Endodermal cell (in vitro differentiated cells): ENCODE data around the gene COL6A1. TPM values are rescaled to one million over a fixed set of nuclear protein-coding genes. Genes with fewer than 3 reads are reported as not detected.

Experiments used
- DNase-seq: peaks from one replicate; pipeline ENCODE4 v3.0.0-alpha.2; 2017
- H3K27ac ChIP-seq: 2 replicates; pipeline ENCODE4 v1.5.1; 2013; ENCODE audit warnings: mild to moderate bottlenecking, low read depth, low read length, moderate library complexity
- H3K27me3 ChIP-seq: 2 replicates; pipeline ENCODE4 v1.6.1; 2013; ENCODE audit warnings: mild to moderate bottlenecking, low read length, moderate library complexity; ENCODE audit not compliant: insufficient read depth, control insufficient read depth, poor library complexity, severe bottlenecking
- H3K36me3 ChIP-seq: 2 replicates; pipeline ENCODE4 v1.7.0; 2013; ENCODE audit warnings: mild to moderate bottlenecking, low read length, moderate library complexity; ENCODE audit not compliant: control insufficient read depth, insufficient read depth
- H3K4me1 ChIP-seq: one replicate; pipeline ENCODE4 v1.7.0; 2013; ENCODE audit warnings: low read length; ENCODE audit not compliant: control insufficient read depth, insufficient read depth
- H3K4me3 ChIP-seq: 2 replicates; pipeline ENCODE4 v1.5.1; 2013; ENCODE audit warnings: mild to moderate bottlenecking, low read length, moderate library complexity
- H3K9ac ChIP-seq: 2 replicates; pipeline ENCODE4 v1.6.1; 2013; ENCODE audit warnings: mild to moderate bottlenecking, low read length, moderate library complexity; ENCODE audit not compliant: poor library complexity, severe bottlenecking; ENCODE audit errors: extremely low read depth
- H3K9me3 ChIP-seq: 2 replicates; pipeline ENCODE4 v1.6.1; 2013; ENCODE audit warnings: mild to moderate bottlenecking, low read length, moderate library complexity; ENCODE audit not compliant: control insufficient read depth
- H3K27ac Mint-ChIP-seq: 2 replicates; pipeline ENCODE4 v1.8.0; 2020; ENCODE audit warnings: mixed read lengths
- H3K27me3 Mint-ChIP-seq: 2 replicates; pipeline ENCODE4 v1.8.0; 2021; ENCODE audit warnings: mild to moderate bottlenecking, mixed read lengths; ENCODE audit not compliant: insufficient read depth
- H3K36me3 Mint-ChIP-seq: 2 replicates; pipeline ENCODE4 v1.8.0; 2020; ENCODE audit warnings: low read depth, mixed read lengths
- H3K4me1 Mint-ChIP-seq: 2 replicates; pipeline ENCODE4 v1.8.0; 2020; ENCODE audit warnings: mixed read lengths
- H3K4me3 Mint-ChIP-seq: 2 replicates; pipeline ENCODE4 v1.8.0; 2020; ENCODE audit warnings: mild to moderate bottlenecking, moderate library complexity, mixed read lengths
- H3K9me3 Mint-ChIP-seq: 2 replicates; pipeline ENCODE4 v1.8.0; 2020; ENCODE audit warnings: mild to moderate bottlenecking, mixed read lengths
- WGBS, 2 experiments: methylation state at CpG; one replicate each; pipeline versions ENCODE4 v1.1.5 to v1.1.7; 2013; ENCODE audit warnings: missing lambda C conversion rate in 2 of 2, mixed read lengths in 1 of 2; ENCODE audit not compliant: insufficient coverage in 1 of 2, insufficient read length in 1 of 2; 5-methylcytosine and 5-hydroxymethylcytosine counted together
- total RNA-seq, 2 donors: library from RNA; stranded (reverse); fragmentation: NEBNext Ultra II Directional in 1 of 2; extraction: Animal tissue kit (Norgen Biotek cat#: 25700) in 1 of 2; gene quantifications; 2 replicates in 1 of 2; 3 replicates in 1 of 2; pipeline ENCODE4 v1.2.1, GENCODE V29; 2021
- TF ChIP-seq, protein P1 (sequence below): fragments of 200-600 bp; sonication (generic); conservative IDR thresholded peaks from 2 replicates; pipeline ENCODE4 v1.5.0; 2021; ENCODE audit warnings: antibody characterized with exemption, mild to moderate bottlenecking

COL6A1 gene
- total RNA-seq, 2 donors from 2014 or later = 232 to 407 TPM

DNA sequence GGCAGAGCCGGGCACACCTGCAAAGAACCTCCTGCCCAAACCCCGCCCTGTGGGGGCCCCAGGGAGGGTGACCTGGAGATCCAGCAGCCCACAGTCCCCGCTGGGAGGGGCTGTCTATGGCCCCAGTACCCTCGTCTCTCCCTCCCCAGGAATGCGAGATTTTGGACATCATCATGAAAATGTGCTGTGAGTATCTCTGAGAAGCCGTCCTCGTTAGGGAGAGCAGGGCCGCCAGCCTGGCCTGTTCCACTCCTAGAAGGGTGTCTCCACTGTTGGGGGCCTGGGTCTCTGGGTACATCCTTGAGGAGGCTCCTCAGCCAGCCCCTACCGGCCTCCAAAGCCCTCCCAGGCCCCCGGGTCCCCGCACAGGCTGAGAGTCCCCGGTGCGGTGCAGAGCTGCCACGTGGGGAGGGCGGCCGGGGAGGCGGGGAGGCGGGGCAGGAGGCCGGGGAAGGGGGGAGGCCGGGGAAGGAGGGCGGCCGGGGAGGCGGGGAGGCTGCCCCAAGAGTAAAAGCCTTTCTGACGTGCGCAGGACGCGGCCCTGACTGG lies 18.7 kb downstream of the COL6A1 start:
- no peaks in the 10 kb centered on the region for H3K27me3 ChIP-seq
- no peak overlapping the region for H3K27ac Mint-ChIP-seq
- no peaks in the 10 kb centered on the region for H3K4me1 ChIP-seq
- no peak overlapping the region for H3K9ac ChIP-seq
- DNase-seq = peak; percentile 41
- no peaks in the 10 kb centered on the region for H3K27me3 Mint-ChIP-seq
- no peak overlapping the region for H3K27ac ChIP-seq
- H3K4me1 Mint-ChIP-seq = no peaks in the 10 kb centered on the region
- 93% methylated on average over 9 to 26 of the region's 27 CpGs for WGBS, 2 experiments
- H3K9me3 ChIP-seq = no peaks in the 10 kb centered on the region
- peaks cover 31% of the 10 kb centered on the region for H3K36me3 Mint-ChIP-seq
- no peaks in the 10 kb centered on the region for H3K9me3 Mint-ChIP-seq
- H3K4me3 ChIP-seq = no peak overlapping the region
- no peak overlapping the region for H3K4me3 Mint-ChIP-seq
- no peaks in the 10 kb centered on the region for H3K36me3 ChIP-seq
- TF ChIP-seq, protein P1, sequence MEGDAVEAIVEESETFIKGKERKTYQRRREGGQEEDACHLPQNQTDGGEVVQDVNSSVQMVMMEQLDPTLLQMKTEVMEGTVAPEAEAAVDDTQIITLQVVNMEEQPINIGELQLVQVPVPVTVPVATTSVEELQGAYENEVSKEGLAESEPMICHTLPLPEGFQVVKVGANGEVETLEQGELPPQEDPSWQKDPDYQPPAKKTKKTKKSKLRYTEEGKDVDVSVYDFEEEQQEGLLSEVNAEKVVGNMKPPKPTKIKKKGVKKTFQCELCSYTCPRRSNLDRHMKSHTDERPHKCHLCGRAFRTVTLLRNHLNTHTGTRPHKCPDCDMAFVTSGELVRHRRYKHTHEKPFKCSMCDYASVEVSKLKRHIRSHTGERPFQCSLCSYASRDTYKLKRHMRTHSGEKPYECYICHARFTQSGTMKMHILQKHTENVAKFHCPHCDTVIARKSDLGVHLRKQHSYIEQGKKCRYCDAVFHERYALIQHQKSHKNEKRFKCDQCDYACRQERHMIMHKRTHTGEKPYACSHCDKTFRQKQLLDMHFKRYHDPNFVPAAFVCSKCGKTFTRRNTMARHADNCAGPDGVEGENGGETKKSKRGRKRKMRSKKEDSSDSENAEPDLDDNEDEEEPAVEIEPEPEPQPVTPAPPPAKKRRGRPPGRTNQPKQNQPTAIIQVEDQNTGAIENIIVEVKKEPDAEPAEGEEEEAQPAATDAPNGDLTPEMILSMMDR = no peak

DNA sequence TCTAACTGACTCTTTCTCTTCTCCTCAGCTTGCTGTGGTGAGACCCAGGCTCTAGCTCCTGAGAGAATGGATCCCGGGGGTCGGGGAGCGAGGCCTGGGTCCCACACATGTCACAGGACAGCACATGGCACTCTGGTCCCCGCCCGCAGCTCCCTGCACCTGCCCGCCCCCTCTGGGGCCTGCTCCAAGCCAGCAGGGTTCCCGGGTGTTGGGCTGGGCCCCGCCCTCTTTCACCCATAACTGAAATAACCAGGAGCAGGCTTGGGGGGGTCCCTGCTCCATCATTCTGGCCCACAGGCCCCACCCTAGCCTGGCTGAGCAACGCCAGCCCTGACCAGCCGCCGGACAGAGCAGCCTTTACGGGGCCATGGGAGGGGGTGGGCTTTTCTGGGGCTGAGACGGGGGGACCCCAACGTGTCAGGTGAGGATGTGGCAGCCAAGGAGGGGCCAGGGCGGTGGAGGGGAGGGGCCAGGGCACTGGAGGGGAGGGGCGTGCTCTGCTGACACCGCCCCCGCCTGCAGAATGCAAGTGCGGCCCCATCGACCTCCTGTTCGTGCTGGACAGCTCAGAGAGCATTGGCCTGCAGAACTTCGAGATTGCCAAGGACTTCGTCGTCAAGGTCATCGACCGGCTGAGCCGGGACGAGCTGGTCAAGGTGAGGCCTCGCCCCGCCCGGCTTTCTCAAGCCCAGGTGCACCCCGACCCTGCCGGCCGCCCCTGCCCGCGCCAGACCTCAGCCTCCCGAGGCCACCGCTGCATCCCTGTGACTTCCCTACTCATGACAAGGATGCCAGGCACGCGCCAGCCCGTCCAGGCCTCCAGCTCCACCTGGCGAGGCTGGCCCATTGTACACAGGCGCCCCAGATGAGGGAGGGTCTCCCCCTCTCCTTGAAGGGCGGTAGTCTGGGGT lies 19.4 kb downstream of the COL6A1 start:
- H3K4me1 Mint-ChIP-seq = no peaks in the 10 kb centered on the region
- H3K27me3 Mint-ChIP-seq = no peaks in the 10 kb centered on the region
- no peaks in the 10 kb centered on the region for H3K4me1 ChIP-seq
- H3K9me3 ChIP-seq = no peaks in the 10 kb centered on the region
- no peak overlapping the region for H3K27ac Mint-ChIP-seq
- H3K36me3 ChIP-seq = no peaks in the 10 kb centered on the region
- no peaks in the 10 kb centered on the region for H3K27me3 ChIP-seq
- H3K27ac ChIP-seq = no peak overlapping the region
- peaks cover 29% of the 10 kb centered on the region for H3K36me3 Mint-ChIP-seq
- TF ChIP-seq, protein P1 = no peak
- no peak overlapping the region for H3K4me3 ChIP-seq
- WGBS, 2 experiments = 86 to 90% methylated on average over 32 to 44 of the region's 44 CpGs
- no peak overlapping the region for H3K9ac ChIP-seq
- no peak overlapping the region for H3K4me3 Mint-ChIP-seq
- H3K9me3 Mint-ChIP-seq = no peaks in the 10 kb centered on the region
- DNase-seq = peak; percentile 54

DNA sequence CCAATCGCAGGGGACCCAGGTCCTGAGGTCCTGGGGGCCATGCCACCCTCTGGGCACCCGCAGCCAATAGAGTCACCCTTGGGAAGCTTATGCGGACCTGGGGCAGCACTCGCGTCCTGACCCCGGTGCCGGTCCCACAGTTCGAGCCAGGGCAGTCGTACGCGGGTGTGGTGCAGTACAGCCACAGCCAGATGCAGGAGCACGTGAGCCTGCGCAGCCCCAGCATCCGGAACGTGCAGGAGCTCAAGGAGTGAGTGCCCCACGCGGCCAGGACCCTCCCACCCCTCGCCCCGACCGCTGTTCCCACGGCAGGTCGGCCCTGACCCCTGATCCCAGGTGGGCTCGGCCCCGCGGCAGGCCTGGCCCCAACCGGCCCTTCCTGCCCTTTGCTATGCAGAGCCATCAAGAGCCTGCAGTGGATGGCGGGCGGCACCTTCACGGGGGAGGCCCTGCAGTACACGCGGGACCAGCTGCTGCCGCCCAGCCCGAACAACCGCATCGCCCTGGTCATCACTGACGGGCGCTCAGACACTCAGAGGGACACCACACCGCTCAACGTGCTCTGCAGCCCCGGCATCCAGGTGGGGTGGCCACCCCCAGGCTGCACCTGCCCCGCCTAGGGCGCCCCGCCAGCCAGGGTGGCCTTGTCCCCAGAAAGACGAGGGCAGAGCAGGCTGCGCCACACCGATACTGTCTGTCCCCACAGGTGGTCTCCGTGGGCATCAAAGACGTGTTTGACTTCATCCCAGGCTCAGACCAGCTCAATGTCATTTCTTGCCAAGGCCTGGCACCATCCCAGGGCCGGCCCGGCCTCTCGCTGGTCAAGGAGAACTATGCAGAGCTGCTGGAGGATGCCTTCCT lies 20.5 kb downstream of the COL6A1 start:
- no peaks in the 10 kb centered on the region for H3K4me1 Mint-ChIP-seq
- peak; percentile 39 for DNase-seq
- Histone ChIP-seq H3K27ac (no peak overlapping the region), H3K36me3 (no peaks in the 10 kb centered on the region), H3K27me3 (no peaks in the 10 kb centered on the region), H3K9me3 (no peaks in the 10 kb centered on the region), H3K4me1 (no peaks in the 10 kb centered on the region), H3K4me3 (no peak overlapping the region), H3K9ac (no peak overlapping the region)
- no peaks in the 10 kb centered on the region for H3K9me3 Mint-ChIP-seq
- H3K27ac Mint-ChIP-seq = no peak overlapping the region
- TF ChIP-seq, protein P1 = no peak
- no peak overlapping the region for H3K4me3 Mint-ChIP-seq
- 94 to 96% methylated on average over 49 to 51 of the region's 51 CpGs for WGBS, 2 experiments
- H3K36me3 Mint-ChIP-seq = peaks cover 26% of the 10 kb centered on the region
- no peaks in the 10 kb centered on the region for H3K27me3 Mint-ChIP-seq
